ENCODE measurements around the gene SLC15A2.
A peak's percentile ranks its signal among the peaks of the same experiment; 100 is the strongest.

SLC15A2 gene

DNA sequence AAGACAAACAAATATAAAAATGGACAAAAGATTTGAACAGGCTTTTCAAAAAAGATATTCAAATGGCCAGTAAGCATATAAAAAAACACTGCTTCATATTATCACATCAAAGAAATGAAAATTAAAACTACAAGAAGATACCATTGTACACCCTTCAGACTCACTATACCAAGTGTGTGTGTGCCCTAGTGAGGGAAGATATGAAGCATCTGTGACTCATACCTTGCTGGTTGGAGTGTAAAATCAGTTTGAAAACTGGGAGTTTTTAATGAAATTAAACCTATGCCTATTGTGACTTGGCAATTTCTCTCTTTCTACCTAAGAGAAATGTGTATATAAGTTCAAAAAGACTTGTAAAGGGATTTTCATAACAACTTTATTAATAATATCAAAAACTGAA lies 23.5 kb upstream of the SLC15A2 start:
- in situ Hi-C loops (cut with MboI; ENCODE audit: low pct_unique_long_range_greater_than_20kb, low sequenced_read_pairs, unreplicated experiment) = no loop called here
- no peak for TF ChIP-seq CTCF (IDR thresholded peaks at IDR 0.05; ENCODE audit: extremely low read depth, insufficient read depth, missing control alignments)
- no peak for DNase-seq (ENCODE audit: low spot score)

DNA sequence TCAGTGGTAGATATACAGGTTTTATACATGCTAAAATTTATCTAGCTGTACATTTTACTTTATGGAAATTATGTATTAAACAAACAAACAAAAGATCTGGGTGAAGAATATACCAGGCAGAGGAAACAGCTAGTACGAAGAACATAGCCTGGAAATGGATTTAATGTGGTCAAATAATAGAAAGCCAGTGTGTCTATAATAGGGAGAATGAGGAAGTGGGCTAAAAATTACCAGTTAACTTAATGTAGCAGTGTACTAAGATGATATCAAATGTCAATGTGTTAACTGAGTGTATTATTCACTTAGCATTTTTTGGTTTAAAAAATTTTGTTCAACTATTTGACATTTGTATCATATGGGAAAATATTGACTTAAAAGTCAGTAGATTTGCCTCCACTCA lies 22.8 kb upstream of the SLC15A2 start:
- no peak for TF ChIP-seq CTCF (IDR thresholded peaks at IDR 0.05; ENCODE audit: extremely low read depth, insufficient read depth, missing control alignments)
- in situ Hi-C loops (cut with MboI; ENCODE audit: low pct_unique_long_range_greater_than_20kb, low sequenced_read_pairs, unreplicated experiment) = no loop called here
- no peak for DNase-seq (ENCODE audit: low spot score)

DNA sequence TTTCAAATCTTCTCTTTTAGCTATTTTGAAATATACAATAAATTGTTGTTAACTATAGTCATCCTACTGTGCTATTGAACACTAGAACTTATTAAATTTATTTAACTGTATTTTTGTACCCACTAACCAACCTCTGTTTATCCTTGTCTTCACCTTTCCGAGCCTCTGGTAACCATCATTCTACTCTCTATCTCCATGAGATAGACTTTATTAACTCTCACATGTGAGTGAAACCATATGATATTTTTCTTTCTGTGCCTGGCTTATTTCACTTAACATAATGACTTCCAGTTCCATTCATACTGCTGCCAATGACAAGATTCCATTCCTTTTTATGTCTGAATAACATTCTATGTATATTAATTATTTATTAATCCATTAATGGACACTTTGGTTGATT lies 15.8 kb upstream of the SLC15A2 start:
- TF ChIP-seq CTCF (IDR thresholded peaks at IDR 0.05; ENCODE audit: extremely low read depth, insufficient read depth, missing control alignments) = no peak
- no peak for DNase-seq (ENCODE audit: low spot score)
- in situ Hi-C loops (cut with MboI; ENCODE audit: low pct_unique_long_range_greater_than_20kb, low sequenced_read_pairs, unreplicated experiment) = loop anchor here (25.0 kb wide), 1 partner anchor 209 kb away; no protein-coding TSS in a partner anchor

GRCh38 chr3:121883507-121883906 lies 10.7 kb upstream of the SLC15A2 start:
- in situ Hi-C loops (cut with MboI; ENCODE audit: low pct_unique_long_range_greater_than_20kb, low sequenced_read_pairs, unreplicated experiment) = loop anchor here (25.0 kb wide), 1 partner anchor 204 kb away; no protein-coding TSS in a partner anchor
- peak; percentile 27 for TF ChIP-seq CTCF (IDR thresholded peaks at IDR 0.05; ENCODE audit: extremely low read depth, insufficient read depth, missing control alignments)
- DNase-seq (ENCODE audit: low spot score) = peak; percentile 12

DNA sequence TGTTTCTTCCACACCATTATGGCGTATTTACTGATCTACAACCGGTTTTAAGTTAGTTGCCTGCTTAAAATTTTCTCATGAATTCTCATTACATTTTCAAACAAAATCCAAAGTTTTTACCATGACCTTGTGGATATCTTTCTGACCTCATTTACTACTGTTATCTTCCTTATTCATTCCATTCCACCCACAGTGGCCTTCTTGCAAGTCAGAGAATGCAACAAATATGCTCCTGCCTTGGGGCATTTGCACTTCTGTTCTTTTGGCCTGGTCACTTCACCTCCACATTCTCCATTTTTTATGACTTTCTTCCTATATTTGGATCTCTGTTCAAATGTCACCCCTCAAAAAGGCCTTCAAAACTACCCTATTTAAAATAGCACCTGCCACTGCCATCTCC lies 8.8 kb upstream of the SLC15A2 start:
- no peak for DNase-seq (ENCODE audit: low spot score)
- in situ Hi-C loops (cut with MboI; ENCODE audit: low pct_unique_long_range_greater_than_20kb, low sequenced_read_pairs, unreplicated experiment) = loop anchor here (25.0 kb wide), 1 partner anchor 202 kb away; no protein-coding TSS in a partner anchor
- TF ChIP-seq CTCF (IDR thresholded peaks at IDR 0.05; ENCODE audit: extremely low read depth, insufficient read depth, missing control alignments) = no peak

GRCh38 chr3:121895121-121895520 lies 920 bp downstream of the SLC15A2 start:
- TF ChIP-seq CTCF (IDR thresholded peaks at IDR 0.05; ENCODE audit: extremely low read depth, insufficient read depth, missing control alignments) = no peak
- in situ Hi-C loops (cut with MboI; ENCODE audit: low pct_unique_long_range_greater_than_20kb, low sequenced_read_pairs, unreplicated experiment) = loop anchor here (10.0 to 25.0 kb wide), 2 partner anchors 80 to 192 kb away; no protein-coding TSS in a partner anchor
- no peak for DNase-seq (ENCODE audit: low spot score)

GRCh38 chr3:121895736-121896135 lies 1.5 kb downstream of the SLC15A2 start:
- DNase-seq (ENCODE audit: low spot score) = no peak
- no peak for TF ChIP-seq CTCF (IDR thresholded peaks at IDR 0.05; ENCODE audit: extremely low read depth, insufficient read depth, missing control alignments)
- in situ Hi-C loops (cut with MboI; ENCODE audit: low pct_unique_long_range_greater_than_20kb, low sequenced_read_pairs, unreplicated experiment) = loop anchor here (10.0 to 25.0 kb wide), 2 partner anchors 79 to 192 kb away; no protein-coding TSS in a partner anchor

Data from GM13977 (cell line).